Measurements from ENCODE around the gene UGT1A10.

GRCh38 chr2:233772583-233772982, 136.3 kb downstream of the UGT1A10 start:
- TF ChIP-seq SIN3A (IDR thresholded peaks at IDR 0.05; ENCODE audit: low read depth, low read length), result no peak
- no peak for TF ChIP-seq BRCA1 (IDR thresholded peaks at IDR 0.05; ENCODE audit: low read depth, low read length)
- no peak for TF ChIP-seq KDM1A (IDR thresholded peaks at IDR 0.05; ENCODE audit: borderline replicate concordance)
- no peak for TF ChIP-seq GABPA (IDR thresholded peaks at IDR 0.05; ENCODE audit: low read depth)
- TF ChIP-seq ZNF24 (IDR thresholded peaks at IDR 0.05), result no peak
- TF ChIP-seq ZNF274 (IDR thresholded peaks at IDR 0.05; ENCODE audit: insufficient read depth, insufficient read length), result no peak
- no peak for TF ChIP-seq POLR2AphosphoS5 (IDR thresholded peaks at IDR 0.05; ENCODE audit: low read length)
- no peak for TF ChIP-seq ZBED1 (IDR thresholded peaks at IDR 0.05; ENCODE audit: borderline replicate concordance)
- no peak for TF ChIP-seq MAX (IDR thresholded peaks at IDR 0.05; ENCODE audit: low read depth, low read length)
- TF ChIP-seq CTCF (IDR thresholded peaks at IDR 0.05 in 2 of 3, conservative IDR thresholded peaks at IDR 0.05 in 1 of 3; ENCODE audit: control insufficient read depth in 2 of 3, extremely low read depth in 1 of 3, insufficient read depth in 1 of 3, low read depth in 3 of 3, low read length in 3 of 3), result no peak
- TF ChIP-seq SIX5 (IDR thresholded peaks at IDR 0.05; ENCODE audit: low read depth, low read length, severe bottlenecking), result no peak
- no peak for TF ChIP-seq REST (IDR thresholded peaks at IDR 0.05; ENCODE audit: low read depth, low read length)
- no peak for TF ChIP-seq CREB1 (IDR thresholded peaks at IDR 0.05; ENCODE audit: low read depth)
- no peak for TF ChIP-seq CUX1 (IDR thresholded peaks at IDR 0.05; ENCODE audit: insufficient replicate concordance, low read depth, low read length)

Measured in GM12878 (cell line).